GM12878 (cell line): ENCODE data around the gene SEC31B. TPM values are rescaled to one million over a fixed set of nuclear protein-coding genes. Genes with fewer than 3 reads are reported as not detected.

Source experiments
- ATAC-seq: fragments of 200-7000 bp; cut with Tn5 transposase; 3 replicates; pipeline ENCODE4 v1.9.1; 2020; ENCODE audit warnings: mild to moderate bottlenecking, moderate library complexity
- BruUV-seq: library from RNA; stranded (reverse); fragments of 400-500 nt; replicated peaks from 2 replicates; lab custom pipeline; 2021; lab: Mats Ljungman, UMichigan
- CTCF ChIA-PET: fragments of 300-600 bp; sonication (Branson Sonifier 250); formaldehyde crosslinking; extraction: SDS; loops from one replicate; lab custom pipeline; 2021; ENCODE audit warnings: inconsistent platforms; lab: Yijun Ruan, JAX
- POLR2A ChIA-PET: fragments of 350-600 bp; formaldehyde crosslinking; extraction: SDS; loops from one replicate; lab custom pipeline; 2021; ENCODE audit warnings: inconsistent platforms; lab: Charles Lee
- RAD21 ChIA-PET: fragments of 300-600 bp; sonication (Branson Sonifier 250); formaldehyde crosslinking; loops from one replicate; lab custom pipeline; 2023; ENCODE audit warnings: antibody characterized with exemption; ENCODE audit not compliant: unreplicated experiment; lab: Charles Lee
- SMC1A ChIA-PET: fragments of 300-600 bp; sonication (Branson Sonifier 250); formaldehyde crosslinking; loops from one replicate; lab custom pipeline; 2023; ENCODE audit not compliant: unreplicated experiment, uncharacterized antibody; lab: Charles Lee
- DNase-seq: peaks from one replicate; pipeline ENCODE4 v3.0.0-alpha.2; 2011; ENCODE audit warnings: low read depth, low spot score
- FAIRE-seq: peaks from 3 replicates; lab custom pipeline; 2011; peaks lifted over from hg19 to GRCh38; lab: Jason Lieb, UNC
- H2AFZ ChIP-seq: 2 replicates; pipeline ENCODE4 v1.6.0; 2011; ENCODE audit warnings: low read depth, low read length, control low read depth; ENCODE audit not compliant: control insufficient read depth
- H3K27ac ChIP-seq: 2 replicates; pipeline ENCODE4 v1.5.1; 2011; ENCODE audit warnings: control low read depth; ENCODE audit not compliant: control insufficient read depth, insufficient read depth
- H3K27me3 ChIP-seq, 2 experiments: replicated peaks in 1 of 2; 2 replicates each; pipeline versions ENCODE4 v1.6.0 to v1.6.1; 2011; ENCODE audit warnings: low read length in 1 of 2; ENCODE audit not compliant: control insufficient read depth in 2 of 2, insufficient read depth in 2 of 2
- H3K36me3 ChIP-seq, 2 experiments: 2 replicates each; pipeline ENCODE4 v1.5.1; 2011; ENCODE audit warnings: low read length in 1 of 2; ENCODE audit not compliant: control insufficient read depth in 2 of 2, insufficient read depth in 2 of 2
- H3K4me1 ChIP-seq: 2 replicates; pipeline ENCODE4 v1.6.1; 2011; ENCODE audit warnings: mild to moderate bottlenecking, low read length, moderate library complexity, mixed read lengths; ENCODE audit not compliant: control insufficient read depth, insufficient read depth
- H3K4me2 ChIP-seq: 2 replicates; pipeline ENCODE4 v1.6.0; 2011; ENCODE audit warnings: control low read depth; ENCODE audit not compliant: control insufficient read depth, insufficient read depth
- H3K4me3 ChIP-seq: fragments of 200-600 bp; sonication (generic); 2 replicates; pipeline ENCODE4 v1.5.1; 2016
- H3K79me2 ChIP-seq: 2 replicates; pipeline ENCODE4 v1.6.0; 2011; ENCODE audit warnings: low read length; ENCODE audit not compliant: control insufficient read depth, insufficient read depth
- H3K9ac ChIP-seq: 2 replicates; pipeline ENCODE4 v1.8.0; 2011; ENCODE audit warnings: low read length, control low read depth, mixed read lengths; ENCODE audit not compliant: control insufficient read depth, insufficient read depth
- H3K9me3 ChIP-seq: replicated peaks from 3 replicates; pipeline ENCODE4 v1.5.1; 2011; ENCODE audit warnings: mild to moderate bottlenecking, low read length; ENCODE audit not compliant: control insufficient read depth, insufficient read depth
- H4K20me1 ChIP-seq: 2 replicates; pipeline ENCODE4 v1.6.0; 2011; ENCODE audit not compliant: control insufficient read depth, insufficient read depth
- ATF7 ChIP-seq: fragments of 450-650 bp; IDR thresholded peaks from 2 replicates; pipeline ENCODE4 v1.6.1; 2016; ENCODE audit warnings: low read depth, mild to moderate bottlenecking
- CBX5 ChIP-seq: sonication (generic); IDR thresholded peaks from 2 replicates; pipeline ENCODE4 v1.6.1; 2016; ENCODE audit warnings: low read depth, moderate library complexity, mild to moderate bottlenecking, inconsistent platforms
- GATAD2B ChIP-seq: fragments of 450-650 bp; conservative IDR thresholded peaks from 2 replicates; pipeline ENCODE4 v1.6.1; 2017; ENCODE audit warnings: low read depth, mild to moderate bottlenecking, moderate library complexity
- NBN ChIP-seq: fragments of 450-650 bp; IDR thresholded peaks from 2 replicates; pipeline ENCODE4 v1.6.1; 2016
- POLR2AphosphoS2 ChIP-seq: IDR thresholded peaks from 2 replicates; pipeline ENCODE4 v1.6.1; 2011; ENCODE audit warnings: low read depth, mild to moderate bottlenecking, low read length, improper control_type of control experiment, moderate library complexity
- RAD51 ChIP-seq: fragments of 450-650 bp; IDR thresholded peaks from 2 replicates; pipeline ENCODE4 v1.6.1; 2016; ENCODE audit warnings: moderate library complexity, mild to moderate bottlenecking, inconsistent platforms
- RCOR1 ChIP-seq: conservative IDR thresholded peaks from 2 replicates; pipeline ENCODE4 v1.6.1; 2012; ENCODE audit warnings: low read depth, low read length, improper control_type of control experiment
- RELA ChIP-seq: fragments of 450-650 bp; IDR thresholded peaks from 2 replicates; pipeline ENCODE4 v1.8.0; 2014; ENCODE audit warnings: borderline replicate concordance; ENCODE audit not compliant: partially characterized antibody
- TCF7 ChIP-seq: IDR thresholded peaks from 2 replicates; pipeline ENCODE4 v1.6.1; 2014; ENCODE audit warnings: antibody characterized with exemption, borderline replicate concordance
- ZSCAN29 ChIP-seq: fragments of 450-650 bp; IDR thresholded peaks from 2 replicates; pipeline ENCODE4 v1.6.1; 2017; ENCODE audit warnings: mild to moderate bottlenecking, moderate library complexity
- WGBS: methylation state at CpG from one replicate; pipeline ENCODE4 v1.1.6; 2016; ENCODE audit warnings: low lambda C conversion rate; ENCODE audit not compliant: insufficient replicate concordance, insufficient coverage; ENCODE audit errors: missing lambda C conversion rate; 5-methylcytosine and 5-hydroxymethylcytosine counted together
- in situ Hi-C: fragments of 300-500 bp; cut with MboI; formaldehyde crosslinking; loops from 9 replicates; pipeline ENCODE4 v1.14.3; 2018; ENCODE audit warnings: mixed read lengths
- intact Hi-C: fragments of 100-400 bp; cut with micrococcal nuclease; formaldehyde crosslinking; loops from one replicate; pipeline ENCODE4 v1.14.2; 2022; ENCODE audit not compliant: unreplicated experiment
- polyA plus RNA-seq, 11 experiments: library from polyadenylated mRNA; depleted of rRNA in 4 of 11; unstranded in 6 of 11; stranded (reverse) in 5 of 11; fragments of >200 nt; fragmentation: Nextera tagmentation in 4 of 11; fragmentation: Illumina TruSeq in 1 of 11; extraction: Ambion mirVana in 4 of 11; extraction: Trizol in 1 of 11; gene quantifications; 1 replicate in 1 of 11; 2 replicates in 10 of 11; pipeline versions ENCODE4 v1.2.1 to v1.2.3, GENCODE V29; 2011 to 2016; ENCODE audit warnings: inconsistent platforms in 2 of 11, missing spikeins in 2 of 11, low read depth in 1 of 11
- total RNA-seq, 4 experiments: library from RNA; depleted of rRNA in 3 of 4; stranded (reverse); fragments of >200 nt in 3 of 4; fragmentation: Illumina TruSeq in 1 of 4; extraction: Trizol in 1 of 4; gene quantifications; 2 replicates each; pipeline versions ENCODE4 v1.2.1 to v1.2.3, GENCODE V29; 2013 to 2021
- TF ChIP-seq, protein P1 (sequence below): fragments of 450-650 bp; IDR thresholded peaks from 2 replicates; pipeline ENCODE4 v1.6.1; 2016; ENCODE audit warnings: mild to moderate bottlenecking
- TF ChIP-seq, protein P2 (sequence below): IDR thresholded peaks from 2 replicates; pipeline ENCODE4 v1.6.1; 2012; ENCODE audit warnings: mild to moderate bottlenecking, low read depth, low read length
- TF ChIP-seq, protein P3 (sequence below): fragments of 450-650 bp; IDR thresholded peaks from 2 replicates; pipeline ENCODE4 v1.6.1; 2014; ENCODE audit warnings: mild to moderate bottlenecking
- TF ChIP-seq, protein P4 (sequence below): fragments of 450-650 bp; IDR thresholded peaks from 2 replicates; pipeline ENCODE4 v1.6.1; 2017; ENCODE audit warnings: antibody characterized with exemption, mild to moderate bottlenecking, moderate library complexity

SEC31B gene
- total and polyA plus RNA-seq, 10 of the 15 experiments (the other 5 are each of a cell fraction or from before 2014, with no cell fraction given), result 3.4 to 24.3 (median 9.9) TPM

DNA sequence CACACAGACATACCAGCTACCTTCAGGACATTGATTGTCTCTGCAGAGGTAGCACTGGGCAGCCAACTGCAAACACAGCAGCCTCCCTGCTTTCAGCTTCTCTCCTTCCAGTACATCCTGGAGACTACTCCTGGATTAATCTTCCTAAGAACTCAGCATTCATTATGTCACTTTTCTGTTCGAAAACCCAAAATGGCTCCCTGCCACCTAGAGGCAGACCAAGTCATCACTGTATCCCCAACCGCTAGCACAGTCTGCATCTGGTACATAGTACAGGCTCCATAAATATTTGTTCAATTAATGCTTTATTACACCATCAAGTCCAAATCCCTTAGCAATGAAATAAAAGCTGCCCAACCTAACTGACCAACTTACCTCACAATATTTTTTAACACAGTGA lies 5.0 kb upstream of the SEC31B start:
- 74% methylated on average over 2 of the region's 2 CpGs for WGBS
- no peak for ATAC-seq
- Histone ChIP-seq H3K79me2 (peaks cover 30% of the 10 kb centered on the region), H4K20me1 (no peaks in the 10 kb centered on the region), H3K36me3 (peaks cover 9 to 28% of the 10 kb centered on the region in 2 experiments), H3K9ac (no peak overlapping the region)
- RAD21 ChIA-PET, result no interaction called here
- intact Hi-C loops, result no loop called here
- no peak for DNase-seq
- TF ChIP-seq, protein P1, sequence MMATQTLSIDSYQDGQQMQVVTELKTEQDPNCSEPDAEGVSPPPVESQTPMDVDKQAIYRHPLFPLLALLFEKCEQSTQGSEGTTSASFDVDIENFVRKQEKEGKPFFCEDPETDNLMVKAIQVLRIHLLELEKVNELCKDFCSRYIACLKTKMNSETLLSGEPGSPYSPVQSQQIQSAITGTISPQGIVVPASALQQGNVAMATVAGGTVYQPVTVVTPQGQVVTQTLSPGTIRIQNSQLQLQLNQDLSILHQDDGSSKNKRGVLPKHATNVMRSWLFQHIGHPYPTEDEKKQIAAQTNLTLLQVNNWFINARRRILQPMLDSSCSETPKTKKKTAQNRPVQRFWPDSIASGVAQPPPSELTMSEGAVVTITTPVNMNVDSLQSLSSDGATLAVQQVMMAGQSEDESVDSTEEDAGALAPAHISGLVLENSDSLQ, result no peak
- TF ChIP-seq TCF7 (no peak), ATF7 (no peak), GATAD2B (no peak), RCOR1 (no peak), RELA (no peak), RAD51 (no peak), ZSCAN29 (no peak), NBN (no peak), CBX5 (no peak), POLR2AphosphoS2 (no peak)
- TF ChIP-seq, protein P2, sequence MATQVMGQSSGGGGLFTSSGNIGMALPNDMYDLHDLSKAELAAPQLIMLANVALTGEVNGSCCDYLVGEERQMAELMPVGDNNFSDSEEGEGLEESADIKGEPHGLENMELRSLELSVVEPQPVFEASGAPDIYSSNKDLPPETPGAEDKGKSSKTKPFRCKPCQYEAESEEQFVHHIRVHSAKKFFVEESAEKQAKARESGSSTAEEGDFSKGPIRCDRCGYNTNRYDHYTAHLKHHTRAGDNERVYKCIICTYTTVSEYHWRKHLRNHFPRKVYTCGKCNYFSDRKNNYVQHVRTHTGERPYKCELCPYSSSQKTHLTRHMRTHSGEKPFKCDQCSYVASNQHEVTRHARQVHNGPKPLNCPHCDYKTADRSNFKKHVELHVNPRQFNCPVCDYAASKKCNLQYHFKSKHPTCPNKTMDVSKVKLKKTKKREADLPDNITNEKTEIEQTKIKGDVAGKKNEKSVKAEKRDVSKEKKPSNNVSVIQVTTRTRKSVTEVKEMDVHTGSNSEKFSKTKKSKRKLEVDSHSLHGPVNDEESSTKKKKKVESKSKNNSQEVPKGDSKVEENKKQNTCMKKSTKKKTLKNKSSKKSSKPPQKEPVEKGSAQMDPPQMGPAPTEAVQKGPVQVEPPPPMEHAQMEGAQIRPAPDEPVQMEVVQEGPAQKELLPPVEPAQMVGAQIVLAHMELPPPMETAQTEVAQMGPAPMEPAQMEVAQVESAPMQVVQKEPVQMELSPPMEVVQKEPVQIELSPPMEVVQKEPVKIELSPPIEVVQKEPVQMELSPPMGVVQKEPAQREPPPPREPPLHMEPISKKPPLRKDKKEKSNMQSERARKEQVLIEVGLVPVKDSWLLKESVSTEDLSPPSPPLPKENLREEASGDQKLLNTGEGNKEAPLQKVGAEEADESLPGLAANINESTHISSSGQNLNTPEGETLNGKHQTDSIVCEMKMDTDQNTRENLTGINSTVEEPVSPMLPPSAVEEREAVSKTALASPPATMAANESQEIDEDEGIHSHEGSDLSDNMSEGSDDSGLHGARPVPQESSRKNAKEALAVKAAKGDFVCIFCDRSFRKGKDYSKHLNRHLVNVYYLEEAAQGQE, result no peak
- TF ChIP-seq, protein P3, sequence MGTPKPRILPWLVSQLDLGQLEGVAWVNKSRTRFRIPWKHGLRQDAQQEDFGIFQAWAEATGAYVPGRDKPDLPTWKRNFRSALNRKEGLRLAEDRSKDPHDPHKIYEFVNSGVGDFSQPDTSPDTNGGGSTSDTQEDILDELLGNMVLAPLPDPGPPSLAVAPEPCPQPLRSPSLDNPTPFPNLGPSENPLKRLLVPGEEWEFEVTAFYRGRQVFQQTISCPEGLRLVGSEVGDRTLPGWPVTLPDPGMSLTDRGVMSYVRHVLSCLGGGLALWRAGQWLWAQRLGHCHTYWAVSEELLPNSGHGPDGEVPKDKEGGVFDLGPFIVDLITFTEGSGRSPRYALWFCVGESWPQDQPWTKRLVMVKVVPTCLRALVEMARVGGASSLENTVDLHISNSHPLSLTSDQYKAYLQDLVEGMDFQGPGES, result no peak
- TF ChIP-seq, protein P4, sequence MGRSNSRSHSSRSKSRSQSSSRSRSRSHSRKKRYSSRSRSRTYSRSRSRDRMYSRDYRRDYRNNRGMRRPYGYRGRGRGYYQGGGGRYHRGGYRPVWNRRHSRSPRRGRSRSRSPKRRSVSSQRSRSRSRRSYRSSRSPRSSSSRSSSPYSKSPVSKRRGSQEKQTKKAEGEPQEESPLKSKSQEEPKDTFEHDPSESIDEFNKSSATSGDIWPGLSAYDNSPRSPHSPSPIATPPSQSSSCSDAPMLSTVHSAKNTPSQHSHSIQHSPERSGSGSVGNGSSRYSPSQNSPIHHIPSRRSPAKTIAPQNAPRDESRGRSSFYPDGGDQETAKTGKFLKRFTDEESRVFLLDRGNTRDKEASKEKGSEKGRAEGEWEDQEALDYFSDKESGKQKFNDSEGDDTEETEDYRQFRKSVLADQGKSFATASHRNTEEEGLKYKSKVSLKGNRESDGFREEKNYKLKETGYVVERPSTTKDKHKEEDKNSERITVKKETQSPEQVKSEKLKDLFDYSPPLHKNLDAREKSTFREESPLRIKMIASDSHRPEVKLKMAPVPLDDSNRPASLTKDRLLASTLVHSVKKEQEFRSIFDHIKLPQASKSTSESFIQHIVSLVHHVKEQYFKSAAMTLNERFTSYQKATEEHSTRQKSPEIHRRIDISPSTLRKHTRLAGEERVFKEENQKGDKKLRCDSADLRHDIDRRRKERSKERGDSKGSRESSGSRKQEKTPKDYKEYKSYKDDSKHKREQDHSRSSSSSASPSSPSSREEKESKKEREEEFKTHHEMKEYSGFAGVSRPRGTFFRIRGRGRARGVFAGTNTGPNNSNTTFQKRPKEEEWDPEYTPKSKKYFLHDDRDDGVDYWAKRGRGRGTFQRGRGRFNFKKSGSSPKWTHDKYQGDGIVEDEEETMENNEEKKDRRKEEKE, result no peak
- TF ChIP-seq, all 136 proteins: peak for 0
- ChIA-PET CTCF (interaction anchor here (0.7 to 1.3 kb wide), 5 partner anchors 12 to 86 kb away, joined by 3 to 8 read pairs (median 3); no protein-coding TSS in a partner anchor), POLR2A (no interaction called here), SMC1A (no interaction called here)
- FAIRE-seq, result no peak
- in situ Hi-C loops, result no loop called here
- BruUV-seq, result no TSS peak
- Histone ChIP-seq H3K9me3 (no peaks in the 10 kb centered on the region), H3K27me3 (no peaks in the 10 kb centered on the region), H3K4me1 (no peaks in the 10 kb centered on the region), H3K4me2 (no peak overlapping the region), H3K27ac (no peak overlapping the region), H2AFZ (no peak overlapping the region), H3K4me3 (no peak overlapping the region)
